Body of pancreas (tissue), 4 donors: Measurements from ENCODE around the gene ATP8B2.

Experiments
- CTCF ChIP-seq, 7 experiments: fragments of 450-650 bp in 4 of 7; fragments of 200-600 bp in 3 of 7; sonication (generic) in 3 of 7; IDR thresholded peaks; one replicate each; pipeline ENCODE4 v1.5.1; 2016 to 2019; ENCODE audit warnings: antibody characterized with exemption in 7 of 7
- POLR2A ChIP-seq, 3 donors: fragments of 450-650 bp; IDR thresholded peaks; one replicate each; pipeline ENCODE4 v1.6.1; 2016; ENCODE audit warnings: antibody characterized with exemption in 3 of 3, mild to moderate bottlenecking in 2 of 3

- TF ChIP-seq POLR2A (IDR thresholded peaks at IDR 0.05): no peak
- TF ChIP-seq CTCF (IDR thresholded peaks at IDR 0.05): no peak
Observed at GRCh38 chr1:154334079-154335024, 9.0 kb downstream of the ATP8B2 start.
